ENCODE measurements around the gene CDC42.

The CDC42 gene

DNA sequence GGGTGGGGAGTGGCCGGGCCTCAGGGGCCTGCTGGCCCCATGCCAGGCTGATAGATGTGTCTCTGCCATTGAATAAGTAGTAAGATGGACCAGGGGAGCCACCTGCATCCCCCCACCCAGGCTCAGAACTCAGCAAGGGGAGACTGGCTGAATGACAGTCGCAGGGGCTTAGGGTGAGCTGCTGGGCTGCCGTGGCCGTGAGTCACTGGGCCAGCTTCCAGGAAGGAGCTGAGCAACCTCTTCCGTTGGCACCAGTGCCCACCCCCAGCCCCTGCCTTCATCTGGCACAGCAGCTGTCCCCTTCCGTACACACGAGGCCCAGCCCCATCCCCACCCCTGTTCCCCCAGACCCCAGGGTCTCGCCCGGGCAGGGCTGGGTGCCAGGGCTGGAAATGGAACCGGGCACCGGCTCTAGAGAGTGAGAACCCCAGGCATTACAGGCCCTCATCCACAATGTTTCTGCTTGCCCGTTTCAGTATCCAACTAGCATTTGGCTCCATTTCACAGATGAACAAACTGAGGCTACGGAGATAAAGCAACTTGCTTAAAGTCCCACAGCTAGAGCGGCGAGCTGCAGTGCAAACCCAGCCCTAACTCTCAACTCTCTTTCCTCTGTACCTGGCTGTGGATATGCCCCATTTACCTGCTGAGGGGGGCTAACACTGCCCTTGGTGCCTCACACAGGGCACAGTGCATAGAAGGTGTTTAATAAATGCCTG, 80.2 kb downstream of the CDC42 start:
- no peak for DNase-seq

- peak; percentile 11 for DNase-seq
These were observed 80.9 kb downstream of the CDC42 start for GRCh38 chr1:22133247-22133930.

DNA sequence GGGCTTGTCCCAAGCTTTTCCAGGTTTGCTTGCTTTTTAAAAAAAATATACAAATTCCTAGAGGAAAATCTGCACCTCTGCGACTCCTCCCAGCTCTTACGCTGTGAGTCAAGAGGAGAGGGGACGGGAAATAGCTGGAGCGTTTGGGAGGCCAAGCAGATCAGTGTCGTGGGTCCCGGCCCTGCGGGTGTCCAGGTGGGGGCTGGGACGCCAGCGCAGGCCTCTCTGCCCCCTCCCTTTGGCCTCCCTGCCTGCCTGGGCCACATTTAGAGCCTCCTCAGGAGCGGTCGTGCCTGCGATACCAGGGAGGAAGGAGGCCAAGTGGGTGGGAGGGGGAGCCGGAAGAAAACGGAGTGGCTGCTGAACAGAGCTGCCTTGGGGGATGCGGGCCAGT, 81.4 kb downstream of the CDC42 start:
- no peak for DNase-seq

GRCh38 chr1:22137004-22137720, 84.7 kb downstream of the CDC42 start:
- DNase-seq = no peak

DNA sequence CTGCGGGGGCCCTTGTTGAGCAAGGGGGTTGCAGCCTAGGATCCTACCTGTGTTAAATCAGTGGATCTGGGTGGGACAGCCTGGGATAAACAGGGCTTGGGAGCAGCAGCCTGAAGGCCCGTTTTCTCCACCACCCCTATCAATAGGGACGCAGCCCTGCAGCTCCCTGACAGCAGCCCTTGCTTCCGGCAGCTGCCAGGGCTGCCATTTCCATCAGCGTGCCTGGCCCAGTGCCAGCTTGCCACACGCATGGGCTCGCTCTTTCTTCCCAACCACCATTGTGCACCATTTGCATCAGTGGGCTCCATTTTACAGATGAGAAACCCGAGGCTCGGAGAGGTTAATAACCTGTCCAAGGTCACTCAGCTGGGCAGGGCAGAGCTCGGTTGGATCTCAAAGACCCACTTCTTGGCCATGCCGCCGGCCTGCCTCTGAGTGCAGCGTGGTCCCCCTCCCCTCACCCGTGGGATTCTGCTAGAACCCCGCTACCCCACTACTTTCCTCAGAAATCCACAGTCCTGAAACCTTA, 86.6 kb downstream of the CDC42 start:
- peak; percentile 60 for DNase-seq

- DNase-seq = peak; percentile 25
These were observed 87.3 kb downstream of the CDC42 start for GRCh38 chr1:22139817-22140216.
